Pericardium fibroblast (primary cell): ENCODE measurements around the gene MELTF. TPM values are rescaled to one million over a fixed set of nuclear protein-coding genes. Genes with fewer than 3 reads are reported as not detected.

ENCODE experiments used
- total RNA-seq: library from RNA; depleted of rRNA; stranded (reverse); fragments of >200 nt; gene quantifications from 2 replicates; pipeline ENCODE4 v1.2.3, GENCODE V29; 2015

Gene MELTF
- total RNA-seq, result 52.1 and 87.5 TPM in 2 replicates

GRCh38 chr3:197029511-197030167, at the start of gene MELTF:
Gene MELTF, minus strand, starts transcription at chr3:197029817. Its CDS starts 115 bp downstream, at chr3:197029702.

GRCh38 chr3:196968233-196969133, 61.1 kb downstream of the MELTF start, which contains the start of gene PIGZ:
Gene PIGZ, minus strand, starts transcription at chr3:196968833. Its CDS starts 16,802 bp downstream, at chr3:196952031.

Other genes starting within 250 kb of the MELTF start
- 15.9 and 19.1 TPM in 2 replicates for gene SENP5, start 161.9 kb downstream of the MELTF start, total RNA-seq
- gene NCBP2, start 87.3 kb downstream of the MELTF start, total RNA-seq, result 42.4 and 43.2 TPM in 2 replicates
- 3.5 and 5.5 TPM in 2 replicates for gene PIGZ, start 61.0 kb downstream of the MELTF start, total RNA-seq